ENCODE measurements around the gene PLS3. TPM values are rescaled to one million over a fixed set of nuclear protein-coding genes. Genes with fewer than 3 reads are reported as not detected.

PLS3 gene
- total and polyA plus RNA-seq, 2 donors (not counting 3 experiments of a cell fraction or from before 2014, with no cell fraction given) = 120 to 329 TPM

DNA sequence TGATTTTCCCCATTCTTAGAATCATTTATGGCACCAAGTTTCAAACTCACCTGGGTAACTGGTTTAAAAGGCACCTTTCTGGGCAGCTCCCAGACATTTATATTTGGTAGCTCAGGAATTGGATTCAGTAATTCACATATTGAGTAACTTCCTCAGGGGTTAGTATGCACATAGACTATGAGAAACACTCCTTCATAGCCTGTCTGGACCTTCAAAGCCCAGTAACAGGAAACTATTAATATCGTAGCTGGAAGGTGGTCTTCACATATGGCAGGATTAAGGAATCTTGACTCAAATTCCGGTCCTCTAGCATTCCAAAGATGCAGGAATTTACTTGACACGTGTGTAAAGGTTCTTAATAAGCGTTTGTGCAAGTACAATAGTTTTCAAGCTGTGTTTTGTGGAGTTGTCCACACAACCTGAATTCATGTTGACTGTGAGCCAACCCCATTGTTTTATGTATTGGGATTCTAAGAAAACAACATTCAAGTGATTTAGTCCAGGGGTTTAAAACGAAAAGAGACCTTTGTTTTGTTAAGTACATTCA is 78.4 kb downstream of the PLS3 start:
- intact Hi-C loops (cut with micrococcal nuclease) = loop anchor here (2.0 kb wide), 1 partner anchor 25 kb away; no protein-coding TSS in a partner anchor
- peak; percentile 92 for FAIRE-seq

More for the DNA sequence above, 78.4 kb downstream of the PLS3 start:
- Histone ChIP-seq H3K9ac (replicated peaks; ENCODE audit: extremely low read depth, insufficient read depth, low read length) (no peak overlapping the region), H3K27me3 (ENCODE audit: control insufficient read depth in 2 of 2, insufficient read depth in 2 of 2, low read length in 2 of 2) (no peaks in the 10 kb centered on the region), H3K4me3 (replicated peaks in 1 of 3; ENCODE audit: insufficient read depth in 1 of 3, low read depth in 1 of 3, low read length in 3 of 3) (no peak overlapping the region), H3K27ac (ENCODE audit: insufficient read depth, low read depth, low read length) (peak overlapping the region; percentile 51), H3K36me3 (ENCODE audit: control insufficient read depth in 2 of 2, extremely low read depth in 1 of 2, insufficient read depth in 2 of 2, low read length in 2 of 2) (peaks cover 5 to 13% of the 10 kb centered on the region in 2 experiments), H3K9me3 (replicated peaks; ENCODE audit: control insufficient read depth, insufficient read depth, low read length) (no peaks in the 10 kb centered on the region), H3K4me1 (ENCODE audit: control insufficient read depth, extremely low read depth, insufficient read depth, low read length) (peaks cover 10% of the 10 kb centered on the region), H3K4me2 (ENCODE audit: insufficient read depth, low read length) (no peak overlapping the region), H3K9me1 (replicated peaks; ENCODE audit: control insufficient read depth, extremely low read depth, insufficient read depth, low read length) (no peaks in the 10 kb centered on the region), H3K79me2 (ENCODE audit: control insufficient read depth, insufficient read depth, low read length) (peaks cover 6% of the 10 kb centered on the region), H2AFZ (ENCODE audit: low read depth, low read length) (no peak overlapping the region), H4K20me1 (replicated peaks; ENCODE audit: control insufficient read depth, extremely low read depth, insufficient read depth, low read length) (no peaks in the 10 kb centered on the region)
- dilution Hi-C loops (cut with MboI; ENCODE audit: extremely low pct_ligation_motif_present, low sequenced_read_pairs) = no loop called here
- DNase-seq (ENCODE audit: low read depth, low spot score) = peak; percentile 70
- ChIA-PET CTCF (interaction anchor here (0.7 to 2.2 kb wide), 5 partner anchors 10 to 309 kb away, joined by 3 to 9 read pairs (median 3); no protein-coding TSS in a partner anchor), POLR2A (interaction anchor here (1.7 kb wide), 1 partner anchor 24 kb away, joined by 5 read pairs; no protein-coding TSS in a partner anchor)
- TF ChIP-seq, protein P1, sequence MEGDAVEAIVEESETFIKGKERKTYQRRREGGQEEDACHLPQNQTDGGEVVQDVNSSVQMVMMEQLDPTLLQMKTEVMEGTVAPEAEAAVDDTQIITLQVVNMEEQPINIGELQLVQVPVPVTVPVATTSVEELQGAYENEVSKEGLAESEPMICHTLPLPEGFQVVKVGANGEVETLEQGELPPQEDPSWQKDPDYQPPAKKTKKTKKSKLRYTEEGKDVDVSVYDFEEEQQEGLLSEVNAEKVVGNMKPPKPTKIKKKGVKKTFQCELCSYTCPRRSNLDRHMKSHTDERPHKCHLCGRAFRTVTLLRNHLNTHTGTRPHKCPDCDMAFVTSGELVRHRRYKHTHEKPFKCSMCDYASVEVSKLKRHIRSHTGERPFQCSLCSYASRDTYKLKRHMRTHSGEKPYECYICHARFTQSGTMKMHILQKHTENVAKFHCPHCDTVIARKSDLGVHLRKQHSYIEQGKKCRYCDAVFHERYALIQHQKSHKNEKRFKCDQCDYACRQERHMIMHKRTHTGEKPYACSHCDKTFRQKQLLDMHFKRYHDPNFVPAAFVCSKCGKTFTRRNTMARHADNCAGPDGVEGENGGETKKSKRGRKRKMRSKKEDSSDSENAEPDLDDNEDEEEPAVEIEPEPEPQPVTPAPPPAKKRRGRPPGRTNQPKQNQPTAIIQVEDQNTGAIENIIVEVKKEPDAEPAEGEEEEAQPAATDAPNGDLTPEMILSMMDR (IDR thresholded peaks at IDR 0.05; ENCODE audit: extremely low read depth in 1 of 2, insufficient read depth in 1 of 2, low read depth in 1 of 2, low read length in 2 of 2) = no peak
- TF ChIP-seq FOS (IDR thresholded peaks at IDR 0.05; ENCODE audit: borderline replicate concordance, insufficient read depth, low read length) = no peak
- TF ChIP-seq, protein P2, sequence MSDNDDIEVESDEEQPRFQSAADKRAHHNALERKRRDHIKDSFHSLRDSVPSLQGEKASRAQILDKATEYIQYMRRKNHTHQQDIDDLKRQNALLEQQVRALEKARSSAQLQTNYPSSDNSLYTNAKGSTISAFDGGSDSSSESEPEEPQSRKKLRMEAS (IDR thresholded peaks at IDR 0.05; ENCODE audit: insufficient read depth, insufficient read length) = no peak
- TF ChIP-seq JUN (IDR thresholded peaks at IDR 0.05; ENCODE audit: borderline replicate concordance, insufficient read depth, insufficient read length, low read depth) = no peak
- TF ChIP-seq EZH2 (IDR thresholded peaks at IDR 0.05; ENCODE audit: borderline replicate concordance, low read depth, low read length, severe bottlenecking) = no peak
- TF ChIP-seq POLR2AphosphoS5 (IDR thresholded peaks at IDR 0.05; ENCODE audit: insufficient read depth, low read depth, low read length) = no peak
- no peak for TF ChIP-seq POLR2A (IDR thresholded peaks at IDR 0.05; ENCODE audit: low read depth, low read length)
- TF ChIP-seq MYC (IDR thresholded peaks at IDR 0.05; ENCODE audit: low read depth, low read length) = no peak
- TF ChIP-seq GATA2 (IDR thresholded peaks at IDR 0.05; ENCODE audit: insufficient read depth, insufficient read length, low read depth, low read length) = no peak
- no TSS peak for BruUV-seq (replicated peaks)
